Sigmoid colon (tissue), 7 donors: ENCODE results near the gene MLH3. TPM values are rescaled to one million over a fixed set of nuclear protein-coding genes. Genes with fewer than 3 reads are reported as not detected.
A peak's percentile ranks its signal among the peaks of the same experiment; 100 is the strongest.

Experiments used
- DNase-seq: peaks from one replicate; pipeline ENCODE4 v3.0.0-alpha.2; 2019
- H3K27ac ChIP-seq, 4 donors: fragments of 200-600 bp; sonication (generic); one replicate each; pipeline ENCODE4 v1.5.1; 2016 to 2019; ENCODE audit warnings: mild to moderate bottlenecking in 1 of 4
- H3K27me3 ChIP-seq, 3 donors: fragments of 200-600 bp; sonication (generic); one replicate each; pipeline ENCODE4 v1.5.1; 2019; ENCODE audit warnings: mild to moderate bottlenecking in 1 of 3
- H3K36me3 ChIP-seq, 4 donors: fragments of 200-600 bp; sonication (generic); one replicate each; pipeline ENCODE4 v1.5.1; 2016 to 2019
- H3K4me1 ChIP-seq, 4 donors: fragments of 200-600 bp; sonication (generic); one replicate each; pipeline ENCODE4 v1.5.1; 2017 to 2019
- H3K4me3 ChIP-seq, 4 donors: fragments of 200-600 bp; sonication (generic); one replicate each; pipeline ENCODE4 v1.5.1; 2017 to 2019; ENCODE audit warnings: mild to moderate bottlenecking in 2 of 4, moderate library complexity in 1 of 4
- H3K9me3 ChIP-seq, 4 donors: fragments of 200-600 bp in 3 of 4; sonication (generic) in 3 of 4; one replicate each; pipeline versions ENCODE4 v1.5.1 to v1.6.1; 2013 to 2019
- CTCF ChIP-seq, 4 experiments: fragments of 450-650 bp in 3 of 4; fragments of 200-600 bp in 1 of 4; IDR thresholded peaks; one replicate each; pipeline ENCODE4 v1.5.1; 2016 to 2019; ENCODE audit warnings: antibody characterized with exemption in 4 of 4, mild to moderate bottlenecking in 3 of 4, moderate library complexity in 2 of 4
- EP300 ChIP-seq, 4 donors: sonication (generic); formaldehyde crosslinking; IDR thresholded peaks; one replicate each; pipeline ENCODE4 v1.6.1; 2017; ENCODE audit warnings: antibody characterized with exemption in 4 of 4
- POLR2A ChIP-seq, 2 donors: fragments of 450-650 bp; IDR thresholded peaks; one replicate each; pipeline ENCODE4 v1.6.1; 2016; ENCODE audit warnings: antibody characterized with exemption in 2 of 2, mild to moderate bottlenecking in 2 of 2, moderate library complexity in 2 of 2
- POLR2AphosphoS5 ChIP-seq, 4 donors: sonication (generic); formaldehyde crosslinking; IDR thresholded peaks; one replicate each; pipeline ENCODE4 v1.6.1; 2017; ENCODE audit warnings: antibody characterized with exemption in 4 of 4
- WGBS, 2 donors: extraction: QIAGEN DNeasy Blood & Tissue Kit; methylation state at CpG; one replicate each; pipeline ENCODE4 v1.1.7; 2013; 5-methylcytosine and 5-hydroxymethylcytosine counted together
- intact Hi-C: fragments of 100-400 bp; cut with DNase I; formaldehyde crosslinking; loops from one replicate; pipeline ENCODE4 v1.15.1; 2023
- polyA plus RNA-seq, 3 donors: library from polyadenylated mRNA; stranded (reverse); fragments of 200-250 nt; gene quantifications; one replicate each; pipeline ENCODE4 v1.2.3, GENCODE V29; 2013
- total RNA-seq, 4 donors: library from RNA; depleted of rRNA; stranded (reverse); fragments of >200 nt; gene quantifications; one replicate each; pipeline ENCODE4 v1.1.0, GENCODE V29; 2016
- donor health status: healthy with polysubstance abuse.
- donor health status: Bipolar disorder and iron deficiency.
- donor health status: healthy.

The MLH3 gene
- total RNA-seq = 10 to 100 TPM; 30.0 to 42.9 (median 34.7) TPM
- 10 to 100 TPM in 1 of 3 donors, 1 to 10 TPM in 2; 3.6 to 12.5 (median 5.1) TPM for polyA plus RNA-seq

GRCh38 chr14:75050852-75051555 is at the start of gene MLH3:
Gene MLH3 (minus strand): TSS chr14:75051467. CDS start chr14:75049655, 1,812 bp downstream.
- Histone ChIP-seq H3K27me3 (no peaks in the 10 kb centered on the region), H3K36me3 (no peaks in the 10 kb centered on the region), H3K4me1 (peaks cover 0 to 30% (median 14%) of the 10 kb centered on the region in 4 donors), H3K27ac (peak within 1 kb of the TSS; percentile 87 to 93 (median 89)), H3K4me3 (peak within 1 kb of the TSS; percentile 46 to 82 (median 62)), H3K9me3 (no peaks in the 10 kb centered on the region)
- no peak for TF ChIP-seq CTCF (IDR thresholded peaks at IDR 0.05)
- TF ChIP-seq POLR2A (IDR thresholded peaks at IDR 0.05) = peak in 1 of 2 donors; percentile 55
- TF ChIP-seq EP300 (IDR thresholded peaks at IDR 0.05) = no peak
- TF ChIP-seq POLR2AphosphoS5 (IDR thresholded peaks at IDR 0.05) = peak; percentile 74 to 89 (median 88)
- intact Hi-C loops = loop anchor here (2.0 kb wide), 1 partner anchor 18 kb away; the partner anchor contains the start of gene ZC2HC1C
- WGBS, 2 donors = 1% methylated on average over 59 of the region's 59 CpGs
- DNase-seq = peak; percentile 92

- Histone ChIP-seq H3K4me3 (no peak overlapping the region), H3K27ac (no peak overlapping the region), H3K9me3 (no peaks in the 10 kb centered on the region), H3K4me1 (no peaks in the 10 kb centered on the region), H3K27me3 (no peaks in the 10 kb centered on the region), H3K36me3 (peaks cover 22 to 99% (median 52%) of the 10 kb centered on the region in 4 donors)
- no peak for DNase-seq
- no peak for TF ChIP-seq POLR2AphosphoS5 (IDR thresholded peaks at IDR 0.05)
- no peak for TF ChIP-seq POLR2A (IDR thresholded peaks at IDR 0.05)
- TF ChIP-seq EP300 (IDR thresholded peaks at IDR 0.05) = no peak
- no peak for TF ChIP-seq CTCF (IDR thresholded peaks at IDR 0.05)
- intact Hi-C loops = no loop called here
- WGBS, 2 donors = 37 to 67% methylated on average over 1 of the region's 1 CpG
Measured at GRCh38 chr14:75098682-75099081, 47.4 kb upstream of the MLH3 start.

GRCh38 chr14:75098212-75098611 is 46.9 kb upstream of the MLH3 start:
- no peak for DNase-seq
- H3K36me3 ChIP-seq = peaks cover 24 to 99% (median 53%) of the 10 kb centered on the region in 4 donors
- intact Hi-C loops = no loop called here

GRCh38 chr14:75096959-75097358 is 45.7 kb upstream of the MLH3 start:
- Histone ChIP-seq H3K27me3 (no peaks in the 10 kb centered on the region), H3K9me3 (no peaks in the 10 kb centered on the region), H3K4me1 (no peaks in the 10 kb centered on the region), H3K4me3 (no peak overlapping the region), H3K27ac (no peak overlapping the region), H3K36me3 (peaks cover 24 to 99% (median 58%) of the 10 kb centered on the region in 4 donors)
- TF ChIP-seq EP300 (IDR thresholded peaks at IDR 0.05) = no peak
- TF ChIP-seq POLR2AphosphoS5 (IDR thresholded peaks at IDR 0.05) = no peak
- no peak for TF ChIP-seq CTCF (IDR thresholded peaks at IDR 0.05)
- no peak for TF ChIP-seq POLR2A (IDR thresholded peaks at IDR 0.05)
- intact Hi-C loops = no loop called here
- DNase-seq = no peak
- 95 to 96% methylated on average over 6 of the region's 6 CpGs for WGBS, 2 donors

More at GRCh38 chr14:75098212-75098611, 46.9 kb upstream of the MLH3 start:
- Histone ChIP-seq H3K27me3 (no peaks in the 10 kb centered on the region), H3K4me1 (no peaks in the 10 kb centered on the region), H3K27ac (no peak overlapping the region), H3K4me3 (no peak overlapping the region), H3K9me3 (no peaks in the 10 kb centered on the region)
- TF ChIP-seq POLR2A (IDR thresholded peaks at IDR 0.05) (no peak), POLR2AphosphoS5 (IDR thresholded peaks at IDR 0.05) (no peak), EP300 (IDR thresholded peaks at IDR 0.05) (no peak), CTCF (IDR thresholded peaks at IDR 0.05) (no peak)
